HepG2 (cell line): ENCODE results near the gene DLEC1. TPM values are rescaled to one million over a fixed set of nuclear protein-coding genes. Genes with fewer than 3 reads are reported as not detected.
A peak's percentile ranks its signal among the peaks of the same experiment; 100 is the strongest.

Experiments used
- ATAC-seq: fragments of 200-7000 bp; cut with Tn5 transposase; 3 replicates; pipeline ENCODE4 v1.9.1; 2020; ENCODE audit warnings: mild to moderate bottlenecking, moderate library complexity
- BruUV-seq: library from RNA; stranded (reverse); fragments of 400-500 nt; replicated peaks from 2 replicates; lab custom pipeline; 2021; lab: Mats Ljungman, UMichigan
- CTCF ChIA-PET: fragments of 300-600 bp; formaldehyde crosslinking; extraction: SDS; loops from one replicate; lab custom pipeline; 2021; ENCODE audit warnings: low total read pairs, inconsistent platforms, low intra/inter-chr PET ratio; lab: Yijun Ruan, JAX
- POLR2A ChIA-PET: fragments of 350-600 bp; sonication (Branson Sonifier 250); formaldehyde crosslinking; loops from one replicate; lab custom pipeline; 2020; ENCODE audit warnings: antibody characterized with exemption, inconsistent platforms; lab: Yijun Ruan, JAX
- DNase-seq: peaks from one replicate; pipeline ENCODE4 v3.0.0-alpha.2; 2015; ENCODE audit warnings: low spot score
- FAIRE-seq: peaks from 3 replicates; lab custom pipeline; 2011; peaks lifted over from hg19 to GRCh38; lab: Jason Lieb, UNC
- H2AFZ ChIP-seq: one replicate; pipeline ENCODE4 v1.6.1; 2011; ENCODE audit warnings: low read length, inconsistent platforms
- H3K27ac ChIP-seq: fragments of 300-600 bp; 3 replicates; pipeline ENCODE4 v1.8.0; 2011; ENCODE audit warnings: mixed run types, mild to moderate bottlenecking, mixed read lengths, low read length, inconsistent platforms; ENCODE audit not compliant: insufficient read depth; ENCODE audit errors: extremely low read length
- H3K27me3 ChIP-seq, 2 experiments: fragments of 200-600 bp in 1 of 2; 2 replicates in 1 of 2; 3 replicates in 1 of 2; pipeline versions ENCODE4 v1.6.0 to v1.8.0; 2011; ENCODE audit warnings: low read length in 2 of 2, mild to moderate bottlenecking in 2 of 2, moderate library complexity in 2 of 2, inconsistent platforms in 1 of 2; ENCODE audit not compliant: insufficient read depth in 2 of 2, control insufficient read depth in 1 of 2
- H3K36me3 ChIP-seq, 2 experiments: fragments of 200-600 bp in 1 of 2; replicated peaks in 1 of 2; 2 replicates in 1 of 2; 3 replicates in 1 of 2; pipeline versions ENCODE4 v1.5.1 to v1.8.0; 2011; ENCODE audit warnings: low read length in 2 of 2, inconsistent platforms in 1 of 2; ENCODE audit not compliant: insufficient read depth in 2 of 2, control insufficient read depth in 1 of 2
- H3K4me1 ChIP-seq: 2 replicates; pipeline ENCODE4 v1.5.1; 2012; ENCODE audit warnings: low read length, inconsistent platforms; ENCODE audit not compliant: insufficient read depth
- H3K4me2 ChIP-seq: 2 replicates; pipeline ENCODE4 v1.6.0; 2011; ENCODE audit warnings: low read depth, low read length, inconsistent platforms
- H3K4me3 ChIP-seq, 3 experiments: fragments of 200-600 bp in 1 of 3; sonication (generic), shearing (Covaris generic) in 1 of 3; replicated peaks in 1 of 3; 2 replicates each; pipeline ENCODE4 v1.5.1; 2011 to 2016; ENCODE audit warnings: low read length in 3 of 3, inconsistent platforms in 2 of 3, low read depth in 2 of 3, mild to moderate bottlenecking in 2 of 3, control low read depth in 1 of 3, mixed read lengths in 1 of 3; ENCODE audit not compliant: insufficient read depth in 1 of 3
- H3K79me2 ChIP-seq: one replicate; pipeline ENCODE4 v1.6.1; 2011; ENCODE audit warnings: low read length, inconsistent platforms; ENCODE audit not compliant: insufficient read depth
- H3K9ac ChIP-seq: 2 replicates; pipeline ENCODE4 v1.6.0; 2011; ENCODE audit warnings: mild to moderate bottlenecking, low read depth, low read length, inconsistent platforms; ENCODE audit not compliant: insufficient read depth
- H3K9me3 ChIP-seq: 2 replicates; pipeline ENCODE4 v1.5.1; 2012; ENCODE audit warnings: mild to moderate bottlenecking, low read length
- H4K20me1 ChIP-seq: 2 replicates; pipeline ENCODE4 v1.6.0; 2011; ENCODE audit warnings: inconsistent platforms, mild to moderate bottlenecking, low read length, moderate library complexity; ENCODE audit not compliant: insufficient read depth
- ARID3A ChIP-seq: IDR thresholded peaks from 2 replicates; pipeline ENCODE4 v1.6.1; 2012; ENCODE audit warnings: low read depth, low read length, improper control_type of control experiment
- BRF2 ChIP-seq: sonication (generic); formaldehyde crosslinking; IDR thresholded peaks from 2 replicates; pipeline ENCODE4 v1.8.1; 2022; ENCODE audit warnings: mild to moderate bottlenecking, missing genetic modification reagents
- CEBPB ChIP-seq: IDR thresholded peaks from 2 replicates; pipeline ENCODE4 v1.6.1; 2011; ENCODE audit warnings: low read depth, low read length, improper control_type of control experiment, borderline replicate concordance
- KAT7 ChIP-seq: IDR thresholded peaks from 2 replicates; pipeline ENCODE4 v1.6.1; 2018; ENCODE audit warnings: borderline replicate concordance, missing compliant biosample characterization
- KLF11 ChIP-seq: IDR thresholded peaks from 2 replicates; pipeline ENCODE4 v1.6.1; 2016; ENCODE audit warnings: missing compliant biosample characterization
- MTERF4 ChIP-seq: sonication (generic); formaldehyde crosslinking; IDR thresholded peaks from 2 replicates; pipeline ENCODE4 v1.8.0; 2023; ENCODE audit warnings: mild to moderate bottlenecking, missing genetic modification reagents
- RBM39 ChIP-seq: fragments of 200-400 bp; formaldehyde crosslinking; IDR thresholded peaks from one replicate; pipeline ENCODE4 v1.6.1; 2018; ENCODE audit warnings: antibody characterized with exemption, mild to moderate bottlenecking, low read depth, low read length; ENCODE audit not compliant: poor library complexity, severe bottlenecking
- SALL2 ChIP-seq: sonication (generic); formaldehyde crosslinking; IDR thresholded peaks from 2 replicates; pipeline ENCODE4 v1.8.1; 2023; ENCODE audit warnings: mild to moderate bottlenecking, missing genetic modification reagents, inconsistent platforms
- TARDBP ChIP-seq: sonication (generic); formaldehyde crosslinking; IDR thresholded peaks from 2 replicates; pipeline ENCODE4 v1.8.0; 2022; ENCODE audit warnings: mild to moderate bottlenecking, missing genetic modification reagents
- ZBTB7A ChIP-seq: sonication (generic); formaldehyde crosslinking; IDR thresholded peaks from 2 replicates; pipeline ENCODE4 v1.8.0; 2022; ENCODE audit warnings: mild to moderate bottlenecking, missing genetic modification reagents
- ZNF552 ChIP-seq: sonication (generic); formaldehyde crosslinking; IDR thresholded peaks from 2 replicates; pipeline ENCODE4 v1.9.0; 2022; ENCODE audit warnings: missing genetic modification reagents, mild to moderate bottlenecking, borderline replicate concordance
- ZNF615 ChIP-seq: sonication (generic); formaldehyde crosslinking; IDR thresholded peaks from 2 replicates; pipeline ENCODE4 v1.5.0; 2020; ENCODE audit warnings: mild to moderate bottlenecking, missing genetic modification reagents, borderline replicate concordance
- ZNF766 ChIP-seq: sonication (generic); formaldehyde crosslinking; IDR thresholded peaks from 2 replicates; pipeline ENCODE4 v1.5.0; 2020; ENCODE audit warnings: missing genetic modification reagents, borderline replicate concordance
- ZUFSP ChIP-seq: sonication (generic); formaldehyde crosslinking; IDR thresholded peaks from 2 replicates; pipeline ENCODE4 v1.9.0; 2021; ENCODE audit warnings: missing genetic modification reagents, mild to moderate bottlenecking, borderline replicate concordance
- WGBS: methylation state at CpG from one replicate; pipeline ENCODE4 v1.1.6; 2017; ENCODE audit warnings: low lambda C conversion rate; 5-methylcytosine and 5-hydroxymethylcytosine counted together
- in situ Hi-C: cut with HindIII; loops from 2 replicates; pipeline ENCODE4 v1.10.0; 2017; ENCODE audit warnings: low pct_unique_long_range_greater_than_20kb; ENCODE audit not compliant: extremely low pct_ligation_motif_present
- intact Hi-C: fragments of 100-400 bp; cut with micrococcal nuclease; formaldehyde crosslinking; loops from one replicate; pipeline ENCODE4 v1.10.0; 2022; ENCODE audit not compliant: unreplicated experiment
- polyA plus RNA-seq, 8 experiments: library from polyadenylated mRNA; depleted of rRNA in 3 of 8; stranded (reverse) in 7 of 8; unstranded in 1 of 8; fragments of >200 nt; fragmentation: Illumina TruSeq in 4 of 8; extraction: Trizol in 4 of 8; gene quantifications; 2 replicates each; pipeline versions ENCODE4 v1.2.1 to v1.2.3, GENCODE V29; 2011 to 2016; ENCODE audit warnings: low read depth in 4 of 8, missing spikeins in 1 of 8, mixed read lengths in 1 of 8; ENCODE audit not compliant: insufficient read depth in 1 of 8
- total RNA-seq, 5 experiments: library from RNA; depleted of rRNA; stranded (reverse); fragments of >200 nt; fragmentation: Illumina TruSeq; extraction: Trizol; gene quantifications; 2 replicates each; pipeline ENCODE4 v1.2.3, GENCODE V29; 2016; ENCODE audit warnings: low read depth in 1 of 5
- TF ChIP-seq, protein P1 (sequence below): IDR thresholded peaks from 2 replicates; pipeline ENCODE4 v1.6.1; 2018; ENCODE audit warnings: missing genetic modification reagents

DLEC1 gene
- total and polyA plus RNA-seq, 2 of the 13 experiments (the other 11 are each of a cell fraction or from before 2014, with no cell fraction given), result 0.09 TPM; not detected in 1

- H3K4me2 ChIP-seq, result peak overlapping the region; percentile 90
- peaks cover 23 to 58% of the 10 kb centered on the region in 2 experiments for H3K36me3 ChIP-seq
- FAIRE-seq, result no peak
- ATAC-seq, result peak; percentile 6; the same call in 2 of the 3 replicates
- H3K9ac ChIP-seq, result peak overlapping the region; percentile 71
- peaks cover 17% of the 10 kb centered on the region for H4K20me1 ChIP-seq
- ChIA-PET POLR2A (interaction anchor here (2.0 to 6.9 kb wide), 2 partner anchors 13 to 33 kb away, joined by 11 to 87 read pairs; partner anchors contain the start of gene OXSR1), CTCF (no interaction called here)
- H3K4me3 ChIP-seq, result peak overlapping the region in 1 of 3 experiments; percentile 61; a peak in 2 of 6 replicates
- no peaks in the 10 kb centered on the region for H3K9me3 ChIP-seq
- in situ Hi-C loops, result loop anchor here (25.0 kb wide), 1 partner anchor 331 kb away; the partner anchor contains the start of gene ACVR2B
- peaks cover 86% of the 10 kb centered on the region for H3K4me1 ChIP-seq
- peak overlapping the region; percentile 97 for H3K27ac ChIP-seq
- peaks cover 65% of the 10 kb centered on the region for H3K79me2 ChIP-seq
- no peak overlapping the region for H2AFZ ChIP-seq
- no peak for DNase-seq
- BruUV-seq, result no TSS peak
- 60% methylated on average over 1 of the region's 6 CpGs for WGBS
- intact Hi-C loops, result loop anchor here (2.0 to 10.0 kb wide), 3 partner anchors 15 to 215 kb away; partner anchors contain the start of gene XYLB
- H3K27me3 ChIP-seq, result no peaks in the 10 kb centered on the region; a peak in 1 of 5 replicates
- no peak for TF ChIP-seq ZNF552 (CRISPR knock-in tag)
- no peak for TF ChIP-seq CEBPB
- no peak for TF ChIP-seq KLF11
- no peak for TF ChIP-seq RBM39
- 0 out of 2 replicates have a peak, but pooled peaks have one; percentile 54 for TF ChIP-seq BRF2 (CRISPR knock-in tag)
- no peak for TF ChIP-seq MTERF4 (CRISPR knock-in tag)
- TF ChIP-seq TARDBP (CRISPR knock-in tag), result 0 out of 2 replicates have a peak, but pooled peaks have one; percentile 44
- TF ChIP-seq ZNF766 (CRISPR knock-in tag), result no peak
- TF ChIP-seq ZUFSP (CRISPR knock-in tag), result no peak
- no peak for TF ChIP-seq ZBTB7A (CRISPR knock-in tag)
- peak; percentile 60; the same call in 1 of the 2 replicates for TF ChIP-seq KAT7 (CRISPR knock-in tag)
- TF ChIP-seq ZNF615 (CRISPR knock-in tag), result no peak
- TF ChIP-seq ARID3A, result no peak
- TF ChIP-seq, protein P1, sequence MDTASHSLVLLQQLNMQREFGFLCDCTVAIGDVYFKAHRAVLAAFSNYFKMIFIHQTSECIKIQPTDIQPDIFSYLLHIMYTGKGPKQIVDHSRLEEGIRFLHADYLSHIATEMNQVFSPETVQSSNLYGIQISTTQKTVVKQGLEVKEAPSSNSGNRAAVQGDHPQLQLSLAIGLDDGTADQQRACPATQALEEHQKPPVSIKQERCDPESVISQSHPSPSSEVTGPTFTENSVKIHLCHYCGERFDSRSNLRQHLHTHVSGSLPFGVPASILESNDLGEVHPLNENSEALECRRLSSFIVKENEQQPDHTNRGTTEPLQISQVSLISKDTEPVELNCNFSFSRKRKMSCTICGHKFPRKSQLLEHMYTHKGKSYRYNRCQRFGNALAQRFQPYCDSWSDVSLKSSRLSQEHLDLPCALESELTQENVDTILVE (CRISPR knock-in tag), result no peak
- TF ChIP-seq SALL2 (CRISPR knock-in tag), result no peak
These were observed 92.8 kb downstream of the DLEC1 start for GRCh38 chr3:38131621-38132369.
